ENCODE results near the gene ASCL4.

The ASCL4 gene

GRCh38 chr12:107822356-107822755, 47.9 kb downstream of the ASCL4 start:
- Histone ChIP-seq H3K9me3 (ENCODE audit: insufficient read depth, low read length, severe bottlenecking) (peaks cover 23% of the 10 kb centered on the region), H3K4me1 (ENCODE audit: insufficient read depth, low read length) (no peaks in the 10 kb centered on the region), H3K79me2 (ENCODE audit: insufficient read depth, low read length) (no peaks in the 10 kb centered on the region), H2AFZ (ENCODE audit: low read depth, low read length) (no peak overlapping the region), H4K20me1 (ENCODE audit: insufficient read depth, low read length) (no peaks in the 10 kb centered on the region), H3K4me2 (ENCODE audit: insufficient read depth, low read length) (no peak overlapping the region), H3K27ac (ENCODE audit: low read length) (no peak overlapping the region), H3K36me3 (ENCODE audit: insufficient read depth, low read length) (no peaks in the 10 kb centered on the region), H3K27me3 (ENCODE audit: insufficient read depth, low read length, poor library complexity) (no peaks in the 10 kb centered on the region), H3K4me3 (ENCODE audit: low read depth in 1 of 2, low read length in 2 of 2) (no peak overlapping the region), H3K9ac (ENCODE audit: low read depth, low read length) (no peak overlapping the region)
- no peak for TF ChIP-seq EZH2 (IDR thresholded peaks at IDR 0.05; ENCODE audit: borderline replicate concordance, low read depth, low read length, severe bottlenecking)
- TF ChIP-seq, protein P1, sequence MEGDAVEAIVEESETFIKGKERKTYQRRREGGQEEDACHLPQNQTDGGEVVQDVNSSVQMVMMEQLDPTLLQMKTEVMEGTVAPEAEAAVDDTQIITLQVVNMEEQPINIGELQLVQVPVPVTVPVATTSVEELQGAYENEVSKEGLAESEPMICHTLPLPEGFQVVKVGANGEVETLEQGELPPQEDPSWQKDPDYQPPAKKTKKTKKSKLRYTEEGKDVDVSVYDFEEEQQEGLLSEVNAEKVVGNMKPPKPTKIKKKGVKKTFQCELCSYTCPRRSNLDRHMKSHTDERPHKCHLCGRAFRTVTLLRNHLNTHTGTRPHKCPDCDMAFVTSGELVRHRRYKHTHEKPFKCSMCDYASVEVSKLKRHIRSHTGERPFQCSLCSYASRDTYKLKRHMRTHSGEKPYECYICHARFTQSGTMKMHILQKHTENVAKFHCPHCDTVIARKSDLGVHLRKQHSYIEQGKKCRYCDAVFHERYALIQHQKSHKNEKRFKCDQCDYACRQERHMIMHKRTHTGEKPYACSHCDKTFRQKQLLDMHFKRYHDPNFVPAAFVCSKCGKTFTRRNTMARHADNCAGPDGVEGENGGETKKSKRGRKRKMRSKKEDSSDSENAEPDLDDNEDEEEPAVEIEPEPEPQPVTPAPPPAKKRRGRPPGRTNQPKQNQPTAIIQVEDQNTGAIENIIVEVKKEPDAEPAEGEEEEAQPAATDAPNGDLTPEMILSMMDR (IDR thresholded peaks at IDR 0.05; ENCODE audit: borderline replicate concordance, extremely low read depth, low read length, poor library complexity, severe bottlenecking) = no peak
- no peak for DNase-seq
- ATAC-seq (ENCODE audit: insufficient read depth, low read depth) = no peak
